Measurements from ENCODE around the gene PANX2.
"Not testable (repeated sequence)": the region's sequence is repeated elsewhere in the genome, so short reads cannot be mapped to it uniquely, and the experiment has no call there.

The PANX2 gene

DNA sequence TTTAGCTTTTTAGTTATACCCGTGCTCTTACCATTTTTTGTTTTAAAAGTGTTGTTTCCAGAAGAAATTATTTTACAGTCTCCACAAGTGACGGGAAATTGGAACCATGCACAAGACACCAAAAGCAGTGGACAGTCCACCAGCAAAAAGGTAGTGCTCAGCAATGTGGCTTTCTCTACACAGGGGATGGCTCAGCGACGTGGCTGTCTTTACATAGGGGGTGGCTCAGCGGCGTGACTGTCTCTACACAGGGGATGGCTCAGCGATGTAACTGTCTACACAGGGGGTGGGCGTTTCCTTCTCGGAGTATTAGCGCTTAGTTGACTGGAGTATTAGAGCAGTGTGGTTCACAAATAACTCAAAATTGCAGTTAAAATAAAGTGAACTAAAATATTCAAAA, 36.0 kb upstream of the PANX2 start:
- CTCF ChIA-PET, result no interaction called here
- no peak for DNase-seq (ENCODE audit: extremely low spot score)
- POLR2A ChIA-PET, result no interaction called here
- TF ChIP-seq, protein P1, sequence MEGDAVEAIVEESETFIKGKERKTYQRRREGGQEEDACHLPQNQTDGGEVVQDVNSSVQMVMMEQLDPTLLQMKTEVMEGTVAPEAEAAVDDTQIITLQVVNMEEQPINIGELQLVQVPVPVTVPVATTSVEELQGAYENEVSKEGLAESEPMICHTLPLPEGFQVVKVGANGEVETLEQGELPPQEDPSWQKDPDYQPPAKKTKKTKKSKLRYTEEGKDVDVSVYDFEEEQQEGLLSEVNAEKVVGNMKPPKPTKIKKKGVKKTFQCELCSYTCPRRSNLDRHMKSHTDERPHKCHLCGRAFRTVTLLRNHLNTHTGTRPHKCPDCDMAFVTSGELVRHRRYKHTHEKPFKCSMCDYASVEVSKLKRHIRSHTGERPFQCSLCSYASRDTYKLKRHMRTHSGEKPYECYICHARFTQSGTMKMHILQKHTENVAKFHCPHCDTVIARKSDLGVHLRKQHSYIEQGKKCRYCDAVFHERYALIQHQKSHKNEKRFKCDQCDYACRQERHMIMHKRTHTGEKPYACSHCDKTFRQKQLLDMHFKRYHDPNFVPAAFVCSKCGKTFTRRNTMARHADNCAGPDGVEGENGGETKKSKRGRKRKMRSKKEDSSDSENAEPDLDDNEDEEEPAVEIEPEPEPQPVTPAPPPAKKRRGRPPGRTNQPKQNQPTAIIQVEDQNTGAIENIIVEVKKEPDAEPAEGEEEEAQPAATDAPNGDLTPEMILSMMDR (IDR thresholded peaks at IDR 0.05; ENCODE audit: control extremely low read depth, extremely low read depth, low read depth, missing control alignments), result no peak

DNA sequence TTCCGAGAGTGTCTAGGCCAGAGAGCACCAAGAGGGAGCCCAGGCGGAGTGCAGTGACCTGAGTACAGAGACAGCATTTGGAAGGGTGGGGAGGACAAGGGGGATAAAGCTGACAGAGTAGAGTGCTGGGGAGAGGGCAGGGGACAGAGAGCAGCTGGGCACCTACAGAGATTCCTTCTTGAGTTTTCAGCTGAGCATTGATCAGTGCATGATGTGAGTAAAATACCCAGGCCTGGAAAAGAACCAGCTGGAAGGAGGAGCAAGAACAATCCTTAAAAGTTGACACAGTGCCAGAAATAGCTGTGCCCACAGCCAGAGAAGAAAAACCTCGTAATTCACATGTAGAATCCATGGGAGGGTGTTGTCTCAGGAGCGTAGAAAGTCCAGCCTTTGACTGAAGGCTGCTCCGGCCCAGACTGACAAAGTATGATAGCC, 33.9 kb upstream of the PANX2 start:
- TF ChIP-seq, protein P1 (IDR thresholded peaks at IDR 0.05; ENCODE audit: control extremely low read depth, extremely low read depth, low read depth, missing control alignments), result no peak
- no peak for DNase-seq (ENCODE audit: extremely low spot score)
- ChIA-PET POLR2A (no interaction called here), CTCF (interaction anchor here (1.3 kb wide), 1 partner anchor 12 kb away, joined by 5 read pairs; no protein-coding TSS in a partner anchor)

DNA sequence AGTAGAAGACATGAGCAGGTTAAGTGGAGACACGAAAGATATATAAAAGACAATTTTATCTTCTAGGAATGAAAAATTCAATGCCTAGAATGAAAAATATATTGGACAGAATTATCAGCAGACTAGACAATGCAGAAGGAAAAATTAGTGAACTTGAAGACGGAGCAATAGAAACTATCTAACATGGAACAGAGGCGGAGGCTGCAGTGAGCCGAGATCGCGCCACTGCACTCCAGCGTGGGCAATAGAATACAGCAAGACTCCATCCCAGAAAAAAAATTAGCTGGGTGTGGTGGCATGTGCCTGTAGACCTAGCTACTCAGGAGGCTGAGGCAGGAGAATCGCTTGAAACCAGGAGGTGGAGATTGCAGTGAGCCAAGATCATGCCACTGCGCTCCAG, 33.3 kb upstream of the PANX2 start:
- CTCF ChIA-PET, result interaction anchor here (1.3 kb wide), 1 partner anchor 11 kb away, joined by 5 read pairs; no protein-coding TSS in a partner anchor
- POLR2A ChIA-PET; DNase-seq (ENCODE audit: extremely low spot score): not testable (repeated sequence)

DNA sequence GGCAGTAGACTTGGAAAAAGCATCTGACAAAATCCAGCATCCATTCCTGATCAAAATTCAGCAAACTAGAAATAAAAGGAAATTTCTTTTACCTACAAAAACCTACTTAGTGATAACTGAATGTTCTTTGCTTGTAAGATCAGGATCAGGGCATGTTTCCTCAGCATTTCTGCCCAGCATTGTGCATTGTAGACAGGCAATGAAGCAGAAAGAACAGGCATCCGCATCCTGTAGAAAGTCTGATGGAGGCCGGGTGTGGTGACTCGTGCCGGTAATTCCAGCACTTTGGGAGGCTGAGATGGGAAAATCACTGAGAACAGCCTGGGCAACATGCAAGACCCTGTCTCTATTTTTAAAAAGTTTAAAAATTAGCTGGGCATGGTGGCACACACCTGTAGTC, 32.5 kb upstream of the PANX2 start:
- CTCF ChIA-PET, result no interaction called here
- no peak for DNase-seq (ENCODE audit: extremely low spot score)
- TF ChIP-seq, protein P1 (IDR thresholded peaks at IDR 0.05; ENCODE audit: control extremely low read depth, extremely low read depth, low read depth, missing control alignments), result no peak
- POLR2A ChIA-PET, result no interaction called here

DNA sequence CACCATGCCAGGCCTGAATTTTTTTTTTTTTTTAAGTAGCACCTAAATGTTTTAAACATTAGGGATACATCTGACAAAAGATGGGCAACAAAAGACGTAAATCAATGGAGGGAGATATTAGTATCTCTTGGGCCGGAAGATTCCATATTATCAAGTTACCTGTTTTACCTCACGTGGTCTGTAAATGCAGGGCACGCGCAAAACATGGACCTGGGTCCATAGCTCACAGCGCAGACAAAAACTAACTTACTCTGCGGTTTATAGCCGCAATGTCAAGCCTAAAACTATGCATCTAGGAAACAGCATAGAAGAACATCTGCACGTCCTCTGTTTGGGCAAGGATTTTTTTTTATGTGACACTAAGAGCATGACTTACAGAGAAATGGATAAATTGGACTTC, 31.5 kb upstream of the PANX2 start:
- no peak for DNase-seq (ENCODE audit: extremely low spot score)
- POLR2A ChIA-PET, result no interaction called here
- TF ChIP-seq, protein P1 (IDR thresholded peaks at IDR 0.05; ENCODE audit: control extremely low read depth, extremely low read depth, low read depth, missing control alignments), result no peak
- CTCF ChIA-PET, result no interaction called here

DNA sequence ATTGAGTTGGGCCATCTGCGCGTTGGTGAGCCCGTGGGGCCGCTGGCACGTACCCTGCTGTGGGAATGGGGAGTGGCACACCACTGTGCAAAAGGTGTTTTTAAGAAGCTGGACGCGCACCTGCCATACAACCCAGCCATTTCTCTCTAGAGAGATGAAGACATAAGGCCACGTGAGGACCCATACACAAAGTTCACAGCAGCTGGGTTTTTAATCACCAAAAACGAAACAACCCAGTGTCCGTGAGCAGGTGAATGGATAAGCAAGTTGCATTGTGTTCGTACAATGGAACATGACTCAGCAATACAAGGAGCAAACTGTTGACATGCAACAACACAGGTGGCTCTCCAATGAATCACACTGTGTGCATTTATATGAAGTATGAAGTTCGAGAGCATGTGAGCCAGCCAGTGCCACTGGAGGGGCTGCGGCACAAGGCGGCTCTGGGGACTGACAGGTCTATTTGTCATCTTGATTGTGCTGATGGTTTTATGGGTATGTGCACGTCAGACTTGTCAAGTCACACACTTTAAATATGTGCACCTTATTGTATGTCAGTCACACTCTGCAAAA, 30.6 kb upstream of the PANX2 start:
- TF ChIP-seq, protein P1 (IDR thresholded peaks at IDR 0.05; ENCODE audit: control extremely low read depth, extremely low read depth, low read depth, missing control alignments), result no peak
- ChIA-PET POLR2A (no interaction called here), CTCF (no interaction called here)
- no peak for DNase-seq (ENCODE audit: extremely low spot score)

DNA sequence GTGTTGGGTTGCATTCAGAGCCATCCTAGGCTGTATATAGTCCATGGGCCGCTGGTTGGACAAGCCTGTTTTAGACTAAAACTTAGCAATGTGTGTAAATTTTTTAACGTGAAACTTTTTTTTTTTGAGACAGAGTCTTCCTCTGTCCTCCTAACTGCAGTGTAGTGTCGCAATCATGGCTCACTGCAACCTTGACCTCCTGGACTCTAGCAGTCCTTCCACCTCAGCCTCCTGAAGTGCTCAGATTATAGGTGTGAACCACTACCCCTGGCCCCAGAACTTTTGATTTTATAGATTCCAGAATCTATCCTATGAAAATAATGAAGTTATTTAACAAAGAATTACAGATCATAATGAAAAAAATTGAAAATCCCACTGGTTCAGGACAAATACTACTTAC, 29.9 kb upstream of the PANX2 start:
- DNase-seq (ENCODE audit: extremely low spot score), result no peak
- ChIA-PET POLR2A (interaction anchor here (0.7 kb wide), 1 partner anchor 138 kb away, joined by 4 read pairs; no protein-coding TSS in a partner anchor), CTCF (no interaction called here)
- TF ChIP-seq, protein P1 (IDR thresholded peaks at IDR 0.05; ENCODE audit: control extremely low read depth, extremely low read depth, low read depth, missing control alignments), result no peak
